ENCODE data around the gene PTPRJ. TPM values are rescaled to one million over a fixed set of nuclear protein-coding genes. Genes with fewer than 3 reads are reported as not detected.

PTPRJ gene
- polyA plus RNA-seq, 1 donor (not counting 4 experiments of a cell fraction or from before 2014, with no cell fraction given), result 0.84 TPM

DNA sequence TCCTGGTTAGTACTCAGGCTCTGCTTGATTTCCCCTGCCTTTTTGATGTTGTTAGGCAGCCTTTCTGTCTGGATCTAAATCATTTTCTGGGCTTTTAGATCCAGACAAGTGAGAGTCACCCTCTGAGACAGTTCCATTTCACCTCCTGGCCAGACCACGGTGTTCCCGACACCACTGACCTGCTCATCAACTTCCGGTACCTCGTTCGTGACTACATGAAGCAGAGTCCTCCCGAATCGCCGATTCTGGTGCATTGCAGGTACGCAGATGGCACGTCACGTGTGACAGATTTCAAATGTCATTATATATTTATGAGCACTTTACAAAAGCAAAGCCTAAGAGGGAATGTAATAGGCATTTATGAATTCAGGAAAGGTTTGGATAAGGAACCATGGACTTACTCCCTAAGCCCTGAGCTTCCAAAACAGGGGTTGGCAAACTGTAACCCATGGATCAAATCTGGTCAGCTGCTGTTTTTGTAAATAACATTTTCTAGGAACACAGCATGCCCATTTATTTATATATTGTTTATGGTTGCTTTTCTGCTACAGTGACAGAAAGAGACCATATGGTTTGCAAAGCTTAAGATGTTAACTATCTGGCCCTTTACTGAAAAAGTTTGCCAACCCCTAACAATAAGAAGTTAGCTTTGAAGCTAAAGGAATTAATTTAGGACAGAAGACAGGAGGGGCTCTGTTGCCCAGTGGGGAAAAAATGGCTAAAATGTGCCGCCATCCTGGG lies 183.2 kb downstream of the PTPRJ start:
- Histone ChIP-seq H3K9ac (ENCODE audit: control insufficient read depth, extremely low read depth, insufficient read depth, low read length) (no peak overlapping the region), H4K20me1 (ENCODE audit: control insufficient read depth, extremely low read depth, insufficient read depth, low read length) (no peaks in the 10 kb centered on the region), H3K79me2 (ENCODE audit: control insufficient read depth, insufficient read depth, low read length) (no peaks in the 10 kb centered on the region), H3K36me3 (ENCODE audit: control insufficient read depth in 2 of 2, extremely low read depth in 1 of 2, insufficient read depth in 2 of 2, low read length in 2 of 2) (no peaks in the 10 kb centered on the region), H3K4me2 (ENCODE audit: control insufficient read depth, extremely low read depth, insufficient read depth, low read depth, low read length) (no peak overlapping the region), H3K27me3 (ENCODE audit: control insufficient read depth, extremely low read depth, insufficient read depth, low read length) (no peaks in the 10 kb centered on the region), H3K9me3 (ENCODE audit: control insufficient read depth, low read depth, low read length) (no peaks in the 10 kb centered on the region), H2AFZ (ENCODE audit: control insufficient read depth, low read length) (no peak overlapping the region), H3K4me3 (ENCODE audit: control insufficient read depth in 2 of 3, extremely low read depth in 1 of 3, insufficient read depth in 2 of 3, low read depth in 1 of 3, low read length in 3 of 3) (no peak overlapping the region), H3K4me1 (ENCODE audit: control insufficient read depth, extremely low read depth, insufficient read depth, low read length) (no peaks in the 10 kb centered on the region), H3K9me1 (ENCODE audit: control insufficient read depth, extremely low read depth, insufficient read depth, low read length) (no peaks in the 10 kb centered on the region), H3K27ac (ENCODE audit: control insufficient read depth, insufficient read depth, low read length) (no peak overlapping the region)
- dilution Hi-C loops (cut with MboI; ENCODE audit: extremely low pct_ligation_motif_present, low sequenced_read_pairs), result no loop called here
- TF ChIP-seq EZH2 (IDR thresholded peaks at IDR 0.05; ENCODE audit: low read length), result no peak
- TF ChIP-seq, protein P1, sequence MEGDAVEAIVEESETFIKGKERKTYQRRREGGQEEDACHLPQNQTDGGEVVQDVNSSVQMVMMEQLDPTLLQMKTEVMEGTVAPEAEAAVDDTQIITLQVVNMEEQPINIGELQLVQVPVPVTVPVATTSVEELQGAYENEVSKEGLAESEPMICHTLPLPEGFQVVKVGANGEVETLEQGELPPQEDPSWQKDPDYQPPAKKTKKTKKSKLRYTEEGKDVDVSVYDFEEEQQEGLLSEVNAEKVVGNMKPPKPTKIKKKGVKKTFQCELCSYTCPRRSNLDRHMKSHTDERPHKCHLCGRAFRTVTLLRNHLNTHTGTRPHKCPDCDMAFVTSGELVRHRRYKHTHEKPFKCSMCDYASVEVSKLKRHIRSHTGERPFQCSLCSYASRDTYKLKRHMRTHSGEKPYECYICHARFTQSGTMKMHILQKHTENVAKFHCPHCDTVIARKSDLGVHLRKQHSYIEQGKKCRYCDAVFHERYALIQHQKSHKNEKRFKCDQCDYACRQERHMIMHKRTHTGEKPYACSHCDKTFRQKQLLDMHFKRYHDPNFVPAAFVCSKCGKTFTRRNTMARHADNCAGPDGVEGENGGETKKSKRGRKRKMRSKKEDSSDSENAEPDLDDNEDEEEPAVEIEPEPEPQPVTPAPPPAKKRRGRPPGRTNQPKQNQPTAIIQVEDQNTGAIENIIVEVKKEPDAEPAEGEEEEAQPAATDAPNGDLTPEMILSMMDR (optimal IDR thresholded peaks at IDR 0.05 in 1 of 3, IDR thresholded peaks at IDR 0.05 in 1 of 3, conservative IDR thresholded peaks at IDR 0.05 in 1 of 3; ENCODE audit: extremely low read depth in 1 of 3, insufficient read depth in 2 of 3, low read length in 3 of 3), result no peak
- DNase-seq (ENCODE audit: low read depth, low spot score), result no peak
- FAIRE-seq, result no peak

- Histone ChIP-seq H3K27ac (ENCODE audit: control insufficient read depth, insufficient read depth, low read length) (no peak overlapping the region), H2AFZ (ENCODE audit: control insufficient read depth, low read length) (no peak overlapping the region), H4K20me1 (ENCODE audit: control insufficient read depth, extremely low read depth, insufficient read depth, low read length) (no peaks in the 10 kb centered on the region), H3K4me2 (ENCODE audit: control insufficient read depth, extremely low read depth, insufficient read depth, low read depth, low read length) (no peak overlapping the region), H3K9me1 (ENCODE audit: control insufficient read depth, extremely low read depth, insufficient read depth, low read length) (no peaks in the 10 kb centered on the region), H3K9ac (ENCODE audit: control insufficient read depth, extremely low read depth, insufficient read depth, low read length) (no peak overlapping the region), H3K4me1 (ENCODE audit: control insufficient read depth, extremely low read depth, insufficient read depth, low read length) (no peaks in the 10 kb centered on the region), H3K4me3 (ENCODE audit: control insufficient read depth in 2 of 3, extremely low read depth in 1 of 3, insufficient read depth in 2 of 3, low read depth in 1 of 3, low read length in 3 of 3) (no peak overlapping the region), H3K9me3 (ENCODE audit: control insufficient read depth, low read depth, low read length) (no peaks in the 10 kb centered on the region), H3K36me3 (ENCODE audit: control insufficient read depth in 2 of 2, extremely low read depth in 1 of 2, insufficient read depth in 2 of 2, low read length in 2 of 2) (no peaks in the 10 kb centered on the region), H3K79me2 (ENCODE audit: control insufficient read depth, insufficient read depth, low read length) (no peaks in the 10 kb centered on the region), H3K27me3 (ENCODE audit: control insufficient read depth, extremely low read depth, insufficient read depth, low read length) (no peaks in the 10 kb centered on the region)
- no peak for FAIRE-seq
- dilution Hi-C loops (cut with MboI; ENCODE audit: extremely low pct_ligation_motif_present, low sequenced_read_pairs), result no loop called here
- TF ChIP-seq EZH2 (IDR thresholded peaks at IDR 0.05; ENCODE audit: low read length), result no peak
- TF ChIP-seq, protein P1 (optimal IDR thresholded peaks at IDR 0.05 in 1 of 3, IDR thresholded peaks at IDR 0.05 in 1 of 3, conservative IDR thresholded peaks at IDR 0.05 in 1 of 3; ENCODE audit: extremely low read depth in 1 of 3, insufficient read depth in 2 of 3, low read length in 3 of 3), result no peak
- DNase-seq (ENCODE audit: low read depth, low spot score), result no peak
Observed at GRCh38 chr11:48164836-48165235, 184.5 kb downstream of the PTPRJ start.
